Neural cell (in vitro differentiated cells): ENCODE measurements around the gene KIAA0513. TPM values are rescaled to one million over a fixed set of nuclear protein-coding genes. Genes with fewer than 3 reads are reported as not detected.
A peak's percentile ranks its signal among the peaks of the same experiment; 100 is the strongest.

Experiments
- H2AFZ ChIP-seq: fragments of 200-600, 300-800 bp; sonication (generic), shearing (Covaris generic); 2 replicates; pipeline ENCODE4 v1.6.0; 2014; ENCODE audit warnings: low read depth, mild to moderate bottlenecking, antibody characterized with exemption, low read length, moderate library complexity
- H3F3A ChIP-seq: fragments of 200-600 bp; shearing (Covaris generic); 2 replicates; pipeline ENCODE4 v1.6.1; 2016; ENCODE audit warnings: mild to moderate bottlenecking, moderate library complexity, mixed read lengths, antibody characterized with exemption, low read length; ENCODE audit not compliant: insufficient read depth, poor library complexity, severe bottlenecking
- H3K27ac ChIP-seq: fragments of 200-600, 300-800 bp; sonication (generic), shearing (Covaris generic); 2 replicates; pipeline ENCODE4 v1.5.1; 2014; ENCODE audit warnings: mild to moderate bottlenecking, low read length, moderate library complexity
- H3K27me3 ChIP-seq: fragments of 300-800, 200-600 bp; sonication (generic), shearing (Covaris generic); 2 replicates; pipeline ENCODE4 v1.6.0; 2014; ENCODE audit warnings: mild to moderate bottlenecking, low read depth, low read length, moderate library complexity; ENCODE audit not compliant: insufficient read depth
- H3K36me3 ChIP-seq: fragments of 300-800, 200-600 bp; sonication (generic), shearing (Covaris generic); 2 replicates; pipeline ENCODE4 v1.5.1; 2014; ENCODE audit warnings: mild to moderate bottlenecking, antibody characterized with exemption, low read length, moderate library complexity; ENCODE audit not compliant: insufficient read depth
- H3K4me2 ChIP-seq: fragments of 300-800, 200-600 bp; sonication (generic), shearing (Covaris generic); 2 replicates; pipeline ENCODE4 v1.6.0; 2014; ENCODE audit warnings: mild to moderate bottlenecking, low read length
- H3K4me3 ChIP-seq: fragments of 300-800, 200-600 bp; sonication (generic), shearing (Covaris generic); 2 replicates; pipeline ENCODE4 v1.5.1; 2014; ENCODE audit warnings: mild to moderate bottlenecking, low read length, moderate library complexity
- H3K79me2 ChIP-seq: fragments of 200-600 bp; shearing (Covaris generic); replicated peaks from 2 replicates; pipeline ENCODE4 v1.6.0; 2014; ENCODE audit warnings: mild to moderate bottlenecking, low read length, moderate library complexity; ENCODE audit not compliant: insufficient read depth
- H3K9ac ChIP-seq: fragments of 300-800, 200-600 bp; sonication (generic), shearing (Covaris generic); 2 replicates; pipeline ENCODE4 v1.6.1; 2016; ENCODE audit warnings: mild to moderate bottlenecking, low read length, mixed read lengths
- H3K9me2 ChIP-seq: fragments of 200-600 bp; shearing (Covaris generic); 2 replicates; pipeline ENCODE4 v1.6.1; 2016; ENCODE audit warnings: mild to moderate bottlenecking, low read length, mixed read lengths; ENCODE audit not compliant: insufficient read depth
- H3K9me3 ChIP-seq: fragments of 200-600, 300-800 bp; sonication (generic), shearing (Covaris generic); 2 replicates; pipeline ENCODE4 v1.6.1; 2016; ENCODE audit warnings: mild to moderate bottlenecking, mixed run types, low read length, moderate library complexity, mixed read lengths
- H4K20me1 ChIP-seq: fragments of 200-600 bp; shearing (Covaris generic); 2 replicates; pipeline ENCODE4 v1.6.1; 2016; ENCODE audit warnings: mild to moderate bottlenecking, mixed run types; ENCODE audit not compliant: insufficient read depth
- CTCF ChIP-seq: fragments of 450-650 bp; IDR thresholded peaks from 2 replicates; pipeline ENCODE4 v1.5.1; 2014; ENCODE audit warnings: antibody characterized with exemption, mild to moderate bottlenecking, moderate library complexity; ENCODE audit not compliant: poor library complexity, severe bottlenecking
- EP300 ChIP-seq: fragments of 450-650 bp; conservative IDR thresholded peaks from 2 replicates; pipeline ENCODE4 v1.6.1; 2014; ENCODE audit warnings: antibody characterized with exemption, mild to moderate bottlenecking, moderate library complexity; ENCODE audit not compliant: poor library complexity, severe bottlenecking
- EZH2 ChIP-seq: fragments of 200-600, 300-800 bp; shearing (Covaris generic), sonication (generic); IDR thresholded peaks from 2 replicates; pipeline ENCODE4 v1.6.1; 2014; ENCODE audit warnings: antibody characterized with exemption, low read length, borderline replicate concordance, mild to moderate bottlenecking; ENCODE audit not compliant: insufficient read depth, poor library complexity, severe bottlenecking
- MXI1 ChIP-seq: fragments of 450-650 bp; conservative IDR thresholded peaks from 2 replicates; pipeline ENCODE4 v1.6.1; 2014; ENCODE audit warnings: antibody characterized with exemption, mild to moderate bottlenecking; ENCODE audit not compliant: poor library complexity, severe bottlenecking
- POLR2AphosphoS5 ChIP-seq: IDR thresholded peaks from 2 replicates; pipeline ENCODE4 v1.6.1; 2012
- RAD21 ChIP-seq: fragments of 450-650 bp; conservative IDR thresholded peaks from 2 replicates; pipeline ENCODE4 v1.6.1; 2014; ENCODE audit warnings: antibody characterized with exemption, mild to moderate bottlenecking, moderate library complexity
- REST ChIP-seq: IDR thresholded peaks from 2 replicates; pipeline ENCODE4 v1.6.1; 2012; ENCODE audit warnings: borderline replicate concordance
- TAF1 ChIP-seq: IDR thresholded peaks from 2 replicates; pipeline ENCODE4 v1.6.1; 2012; ENCODE audit warnings: low read depth
- polyA plus RNA-seq: library from polyadenylated mRNA; depleted of rRNA; stranded (reverse); fragments of >200 nt; gene quantifications from 2 replicates; pipeline ENCODE4 v1.2.3, GENCODE V29; 2014

The KIAA0513 gene
- polyA plus RNA-seq, 1 donor from 2014 or later: 18.9 TPM

- no peak overlapping the region for H3K27ac ChIP-seq
- H3K79me2 ChIP-seq: no peaks in the 10 kb centered on the region
- no peaks in the 10 kb centered on the region for H3K9me3 ChIP-seq
- H3K4me2 ChIP-seq: no peak overlapping the region
- H3K36me3 ChIP-seq: no peaks in the 10 kb centered on the region
- no peaks in the 10 kb centered on the region for H4K20me1 ChIP-seq
- H3K27me3 ChIP-seq: no peaks in the 10 kb centered on the region
- H3F3A ChIP-seq: no peaks in the 10 kb centered on the region
- H3K9ac ChIP-seq: no peak overlapping the region
- TF ChIP-seq EZH2 (no peak), REST (no peak), TAF1 (no peak), POLR2AphosphoS5 (no peak), RAD21 (no peak)
- no peak overlapping the region for H3K4me3 ChIP-seq
- H3K9me2 ChIP-seq: no peaks in the 10 kb centered on the region
- no peak overlapping the region for H2AFZ ChIP-seq
These were observed 28.7 kb downstream of the KIAA0513 start for GRCh38 chr16:85056211-85056748.

- no peak overlapping the region for H2AFZ ChIP-seq
- H3F3A ChIP-seq: no peaks in the 10 kb centered on the region
- H3K4me2 ChIP-seq: no peak overlapping the region
- no peaks in the 10 kb centered on the region for H3K27me3 ChIP-seq
- peak; percentile 13 for TF ChIP-seq CTCF
- no peak for TF ChIP-seq POLR2AphosphoS5
- no peak for TF ChIP-seq EZH2
- TF ChIP-seq EP300: no peak
- peak overlapping the region; percentile 45 for H3K27ac ChIP-seq
- H4K20me1 ChIP-seq: no peaks in the 10 kb centered on the region
- H3K9me3 ChIP-seq: no peaks in the 10 kb centered on the region
- H3K36me3 ChIP-seq: no peaks in the 10 kb centered on the region
- no peaks in the 10 kb centered on the region for H3K9me2 ChIP-seq
- H3K9ac ChIP-seq: peak overlapping the region; percentile 34
- no peak overlapping the region for H3K4me3 ChIP-seq
- no peaks in the 10 kb centered on the region for H3K79me2 ChIP-seq
These were observed 29.8 kb downstream of the KIAA0513 start for GRCh38 chr16:85057212-85057889.

GRCh38 chr16:85057948-85058347, 30.4 kb downstream of the KIAA0513 start:
- H4K20me1 ChIP-seq: no peaks in the 10 kb centered on the region
- no peaks in the 10 kb centered on the region for H3K9me2 ChIP-seq
- H3K9me3 ChIP-seq: no peaks in the 10 kb centered on the region
- H2AFZ ChIP-seq: no peak overlapping the region
- no peak overlapping the region for H3K4me2 ChIP-seq
- no peaks in the 10 kb centered on the region for H3K27me3 ChIP-seq
- H3F3A ChIP-seq: no peaks in the 10 kb centered on the region
- H3K9ac ChIP-seq: peak overlapping the region; percentile 34
- no peak for TF ChIP-seq MXI1
- H3K79me2 ChIP-seq: no peaks in the 10 kb centered on the region
- H3K27ac ChIP-seq: peak overlapping the region; percentile 45
- H3K36me3 ChIP-seq: no peaks in the 10 kb centered on the region
- no peak overlapping the region for H3K4me3 ChIP-seq
